Loucy (cell line): ENCODE measurements around the gene TASP1.

Source experiments
- H2AFZ ChIP-seq: fragments of 200-600 bp; sonication (generic); 2 replicates; pipeline ENCODE4 v1.6.0; 2016; ENCODE audit warnings: antibody characterized with exemption, mild to moderate bottlenecking, low read length, moderate library complexity
- H3F3A ChIP-seq: fragments of 200-600 bp; 2 replicates; pipeline ENCODE4 v1.6.0; 2016; ENCODE audit warnings: antibody characterized with exemption, low read depth, mild to moderate bottlenecking
- H3K27me3 ChIP-seq: fragments of 200-600 bp; sonication (generic); 2 replicates; pipeline ENCODE4 v1.6.1; 2014; ENCODE audit warnings: low read length, mild to moderate bottlenecking; ENCODE audit not compliant: insufficient read depth, poor library complexity, severe bottlenecking
- H3K36me3 ChIP-seq: fragments of 200-600 bp; sonication (generic); 2 replicates; pipeline ENCODE4 v1.6.1; 2016; ENCODE audit warnings: low read length; ENCODE audit not compliant: insufficient read depth
- H3K4me1 ChIP-seq: fragments of 200-600 bp; sonication (generic); 2 replicates; pipeline ENCODE4 v1.5.1; 2014; ENCODE audit warnings: low read length, mild to moderate bottlenecking; ENCODE audit not compliant: insufficient read depth, poor library complexity, severe bottlenecking
- H3K4me2 ChIP-seq: fragments of 200-600 bp; sonication (generic); 2 replicates; pipeline ENCODE4 v1.6.0; 2014; ENCODE audit warnings: antibody characterized with exemption, low read length, low read depth, mild to moderate bottlenecking; ENCODE audit not compliant: poor library complexity, severe bottlenecking
- H3K4me3 ChIP-seq: fragments of 200-600 bp; sonication (generic); 2 replicates; pipeline ENCODE4 v1.5.1; 2014; ENCODE audit warnings: low read length, mild to moderate bottlenecking, mixed read lengths; ENCODE audit not compliant: poor library complexity, severe bottlenecking
- H3K79me2 ChIP-seq: fragments of 200-600 bp; sonication (generic); 2 replicates; pipeline ENCODE4 v1.6.1; 2014; ENCODE audit warnings: low read length; ENCODE audit not compliant: insufficient read depth
- H3K9ac ChIP-seq: fragments of 200-600 bp; sonication (generic); 2 replicates; pipeline ENCODE4 v1.6.0; 2014; ENCODE audit warnings: mild to moderate bottlenecking, low read depth, low read length, moderate library complexity; ENCODE audit not compliant: poor library complexity, severe bottlenecking
- H3K9me2 ChIP-seq: fragments of 200-600 bp; sonication (generic); replicated peaks from 2 replicates; pipeline ENCODE4 v1.6.1; 2016; ENCODE audit warnings: low read depth, low read length, mixed read lengths
- H3K9me3 ChIP-seq: fragments of 200-600 bp; sonication (generic); 2 replicates; pipeline ENCODE4 v1.6.1; 2014; ENCODE audit warnings: mild to moderate bottlenecking, antibody characterized with exemption, low read length, low read depth; ENCODE audit not compliant: insufficient read depth
- H4K20me1 ChIP-seq: fragments of 200-600 bp; sonication (generic); 2 replicates; pipeline ENCODE4 v1.6.0; 2014; ENCODE audit warnings: antibody characterized with exemption, low read length, mild to moderate bottlenecking; ENCODE audit not compliant: insufficient read depth, poor library complexity, severe bottlenecking
- EZH2phosphoT487 ChIP-seq: fragments of 200-600 bp; IDR thresholded peaks from 2 replicates; pipeline ENCODE4 v1.6.1; 2018; ENCODE audit warnings: antibody characterized with exemption, mild to moderate bottlenecking, moderate library complexity, borderline replicate concordance
- TF ChIP-seq, protein P1 (sequence below): fragments of 200-600 bp; sonication (generic); conservative IDR thresholded peaks from 2 replicates; pipeline ENCODE4 v1.5.1; 2014; ENCODE audit warnings: mild to moderate bottlenecking, antibody characterized with exemption, low read length

The TASP1 gene

DNA sequence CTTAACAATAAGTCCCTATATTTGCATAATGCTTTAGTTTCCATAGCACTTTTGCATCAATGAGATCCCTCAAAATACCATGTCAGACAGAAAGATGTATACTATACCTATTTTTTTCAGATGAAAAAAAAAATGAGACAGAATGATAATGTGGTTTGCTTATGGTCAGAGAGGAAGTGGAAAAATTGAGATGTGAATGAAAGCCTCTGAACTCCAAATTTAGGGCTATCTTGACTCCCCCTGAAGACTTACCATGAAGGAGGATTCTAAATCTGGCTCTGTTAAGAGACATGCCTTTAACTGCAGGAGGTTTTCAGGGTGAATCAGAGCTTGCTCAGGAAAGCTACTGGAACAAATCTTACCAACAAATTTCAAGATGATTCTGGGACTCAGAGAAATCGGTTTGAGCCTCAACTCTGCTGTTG, 241.4 kb downstream of the TASP1 start:
- no peaks in the 10 kb centered on the region for H4K20me1 ChIP-seq
- H3K36me3 ChIP-seq = no peaks in the 10 kb centered on the region
- H3K9me2 ChIP-seq = no peaks in the 10 kb centered on the region
- H3K27me3 ChIP-seq = no peaks in the 10 kb centered on the region
- H3K9ac ChIP-seq = no peak overlapping the region
- H3K4me1 ChIP-seq = no peaks in the 10 kb centered on the region
- no peak overlapping the region for H3K4me3 ChIP-seq
- H3K4me2 ChIP-seq = no peak overlapping the region
- no peaks in the 10 kb centered on the region for H3F3A ChIP-seq
- no peak overlapping the region for H2AFZ ChIP-seq
- H3K79me2 ChIP-seq = no peaks in the 10 kb centered on the region
- no peaks in the 10 kb centered on the region for H3K9me3 ChIP-seq
- no peak for TF ChIP-seq EZH2phosphoT487
- TF ChIP-seq, protein P1, sequence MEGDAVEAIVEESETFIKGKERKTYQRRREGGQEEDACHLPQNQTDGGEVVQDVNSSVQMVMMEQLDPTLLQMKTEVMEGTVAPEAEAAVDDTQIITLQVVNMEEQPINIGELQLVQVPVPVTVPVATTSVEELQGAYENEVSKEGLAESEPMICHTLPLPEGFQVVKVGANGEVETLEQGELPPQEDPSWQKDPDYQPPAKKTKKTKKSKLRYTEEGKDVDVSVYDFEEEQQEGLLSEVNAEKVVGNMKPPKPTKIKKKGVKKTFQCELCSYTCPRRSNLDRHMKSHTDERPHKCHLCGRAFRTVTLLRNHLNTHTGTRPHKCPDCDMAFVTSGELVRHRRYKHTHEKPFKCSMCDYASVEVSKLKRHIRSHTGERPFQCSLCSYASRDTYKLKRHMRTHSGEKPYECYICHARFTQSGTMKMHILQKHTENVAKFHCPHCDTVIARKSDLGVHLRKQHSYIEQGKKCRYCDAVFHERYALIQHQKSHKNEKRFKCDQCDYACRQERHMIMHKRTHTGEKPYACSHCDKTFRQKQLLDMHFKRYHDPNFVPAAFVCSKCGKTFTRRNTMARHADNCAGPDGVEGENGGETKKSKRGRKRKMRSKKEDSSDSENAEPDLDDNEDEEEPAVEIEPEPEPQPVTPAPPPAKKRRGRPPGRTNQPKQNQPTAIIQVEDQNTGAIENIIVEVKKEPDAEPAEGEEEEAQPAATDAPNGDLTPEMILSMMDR = no peak

DNA sequence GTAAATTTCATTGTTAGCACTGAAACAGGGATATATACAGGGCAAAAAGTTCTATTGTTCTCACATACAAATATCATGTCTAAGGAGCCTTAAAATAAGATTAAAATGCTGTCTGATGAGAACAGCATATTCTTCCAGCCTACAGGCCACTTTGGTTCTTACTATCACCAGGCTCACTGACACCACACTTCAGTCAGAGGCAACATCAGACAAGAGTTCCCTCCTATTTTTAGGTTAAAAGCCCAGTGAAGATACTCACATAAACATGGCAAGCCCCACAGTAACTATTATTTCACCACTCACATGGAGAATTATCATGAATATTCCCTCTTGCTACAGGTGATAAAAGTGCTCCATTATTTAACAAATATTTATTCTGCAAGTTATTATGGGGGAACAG, 241.9 kb downstream of the TASP1 start:
- Histone ChIP-seq H3F3A (no peaks in the 10 kb centered on the region), H2AFZ (no peak overlapping the region), H3K4me3 (no peak overlapping the region), H3K27me3 (no peaks in the 10 kb centered on the region), H4K20me1 (no peaks in the 10 kb centered on the region), H3K9me3 (no peaks in the 10 kb centered on the region), H3K9ac (no peak overlapping the region), H3K4me2 (no peak overlapping the region), H3K4me1 (no peaks in the 10 kb centered on the region), H3K9me2 (no peaks in the 10 kb centered on the region), H3K36me3 (no peaks in the 10 kb centered on the region), H3K79me2 (no peaks in the 10 kb centered on the region)
- TF ChIP-seq EZH2phosphoT487 = no peak
- TF ChIP-seq, protein P1 = no peak

GRCh38 chr20:13396022-13396421, 242.7 kb downstream of the TASP1 start:
- Histone ChIP-seq H3K4me2 (no peak overlapping the region), H3K9me3 (no peaks in the 10 kb centered on the region), H2AFZ (no peak overlapping the region), H3K9me2 (no peaks in the 10 kb centered on the region), H3K36me3 (no peaks in the 10 kb centered on the region), H3K27me3 (no peaks in the 10 kb centered on the region), H3K79me2 (no peaks in the 10 kb centered on the region), H3K4me1 (no peaks in the 10 kb centered on the region), H3F3A (no peaks in the 10 kb centered on the region), H4K20me1 (no peaks in the 10 kb centered on the region), H3K9ac (no peak overlapping the region), H3K4me3 (no peak overlapping the region)
- TF ChIP-seq, protein P1 = no peak
- no peak for TF ChIP-seq EZH2phosphoT487
